C4-2B (cell line): ENCODE data around the gene LRP1B.

Experiments used
- H3K27ac ChIP-seq: fragments of 450-650 bp; 2 replicates; pipeline ENCODE4 v1.5.1; 2017
- ZFX ChIP-seq: fragments of 450-650 bp; IDR thresholded peaks from 2 replicates; pipeline ENCODE4 v1.6.1; 2017
- TF ChIP-seq, protein P1 (sequence below): fragments of 450-650 bp; conservative IDR thresholded peaks from 2 replicates; pipeline ENCODE4 v1.5.1; 2017; ENCODE audit warnings: mild to moderate bottlenecking

The LRP1B gene

DNA sequence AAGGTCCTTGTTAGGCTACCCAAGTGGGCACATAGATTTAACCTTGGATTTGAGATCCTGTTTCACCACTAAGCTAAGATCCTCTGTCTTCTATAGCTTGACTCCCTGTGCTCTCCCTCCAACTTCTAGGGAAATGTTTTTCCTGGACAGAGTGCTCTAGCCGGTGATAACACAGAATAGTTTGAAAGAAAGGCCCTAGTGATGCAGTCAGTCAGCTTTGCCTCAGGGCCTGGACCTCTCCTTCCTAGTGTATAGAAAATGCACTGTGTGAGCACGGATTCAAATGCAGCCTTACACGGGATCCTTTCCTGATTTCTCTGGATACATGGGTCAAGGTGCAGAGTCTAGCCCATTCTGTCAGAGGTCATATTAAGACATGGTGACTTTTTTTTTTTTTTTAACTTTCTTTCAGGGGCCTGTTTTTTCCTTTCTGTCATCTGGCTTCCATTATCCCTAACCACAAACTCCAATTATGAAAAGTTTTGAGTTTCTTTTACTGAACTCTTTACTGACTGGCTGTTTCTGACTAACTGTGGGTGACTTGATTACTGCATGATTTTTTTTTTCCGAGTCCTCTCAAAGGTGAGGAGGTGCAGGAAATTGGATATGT is 122.6 kb downstream of the LRP1B start:
- no peak overlapping the region for H3K27ac ChIP-seq
- no peak for TF ChIP-seq ZFX
- TF ChIP-seq, protein P1, sequence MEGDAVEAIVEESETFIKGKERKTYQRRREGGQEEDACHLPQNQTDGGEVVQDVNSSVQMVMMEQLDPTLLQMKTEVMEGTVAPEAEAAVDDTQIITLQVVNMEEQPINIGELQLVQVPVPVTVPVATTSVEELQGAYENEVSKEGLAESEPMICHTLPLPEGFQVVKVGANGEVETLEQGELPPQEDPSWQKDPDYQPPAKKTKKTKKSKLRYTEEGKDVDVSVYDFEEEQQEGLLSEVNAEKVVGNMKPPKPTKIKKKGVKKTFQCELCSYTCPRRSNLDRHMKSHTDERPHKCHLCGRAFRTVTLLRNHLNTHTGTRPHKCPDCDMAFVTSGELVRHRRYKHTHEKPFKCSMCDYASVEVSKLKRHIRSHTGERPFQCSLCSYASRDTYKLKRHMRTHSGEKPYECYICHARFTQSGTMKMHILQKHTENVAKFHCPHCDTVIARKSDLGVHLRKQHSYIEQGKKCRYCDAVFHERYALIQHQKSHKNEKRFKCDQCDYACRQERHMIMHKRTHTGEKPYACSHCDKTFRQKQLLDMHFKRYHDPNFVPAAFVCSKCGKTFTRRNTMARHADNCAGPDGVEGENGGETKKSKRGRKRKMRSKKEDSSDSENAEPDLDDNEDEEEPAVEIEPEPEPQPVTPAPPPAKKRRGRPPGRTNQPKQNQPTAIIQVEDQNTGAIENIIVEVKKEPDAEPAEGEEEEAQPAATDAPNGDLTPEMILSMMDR = no peak

DNA sequence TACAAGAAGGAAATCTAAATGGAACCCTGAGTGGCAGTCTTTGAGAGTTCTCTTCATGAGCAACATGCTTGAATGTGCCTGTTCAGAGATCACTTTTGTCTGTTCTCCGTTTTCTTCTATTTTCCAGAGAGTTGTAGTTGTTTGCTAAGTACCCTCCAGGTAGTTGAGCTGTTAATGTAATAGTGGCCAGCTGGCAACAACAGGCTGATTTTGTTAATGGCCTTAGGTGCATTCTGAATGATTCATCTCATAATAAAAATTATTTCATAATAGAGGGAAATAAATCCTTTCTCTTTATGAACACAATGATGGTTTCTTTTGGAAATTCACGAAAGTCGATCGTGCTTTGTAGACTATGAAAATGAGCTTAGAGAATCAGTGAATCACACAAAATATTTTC is 136.8 kb downstream of the LRP1B start:
- no peak for TF ChIP-seq ZFX
- TF ChIP-seq, protein P1 = no peak
- H3K27ac ChIP-seq = no peak overlapping the region

DNA sequence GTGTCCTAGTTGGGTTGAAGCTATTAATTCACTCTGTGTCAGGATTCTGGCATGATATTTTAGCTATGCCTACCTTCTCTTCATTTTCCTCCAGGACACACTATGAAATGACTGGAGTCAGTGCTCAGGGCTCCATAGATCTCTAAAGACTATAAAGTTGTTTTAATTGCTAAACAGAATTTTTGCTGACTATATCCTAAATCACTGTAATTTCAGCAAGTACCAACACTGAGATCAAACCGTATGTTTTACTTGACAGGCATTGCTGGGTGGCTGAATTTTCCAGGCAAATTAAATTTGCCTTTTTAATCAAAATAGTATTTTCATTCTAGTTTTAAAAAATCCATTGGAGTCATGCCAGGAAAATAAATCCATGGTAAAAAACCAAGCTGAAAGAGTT is 138.1 kb downstream of the LRP1B start:
- H3K27ac ChIP-seq = no peak overlapping the region
- TF ChIP-seq, protein P1 = no peak
- no peak for TF ChIP-seq ZFX

DNA sequence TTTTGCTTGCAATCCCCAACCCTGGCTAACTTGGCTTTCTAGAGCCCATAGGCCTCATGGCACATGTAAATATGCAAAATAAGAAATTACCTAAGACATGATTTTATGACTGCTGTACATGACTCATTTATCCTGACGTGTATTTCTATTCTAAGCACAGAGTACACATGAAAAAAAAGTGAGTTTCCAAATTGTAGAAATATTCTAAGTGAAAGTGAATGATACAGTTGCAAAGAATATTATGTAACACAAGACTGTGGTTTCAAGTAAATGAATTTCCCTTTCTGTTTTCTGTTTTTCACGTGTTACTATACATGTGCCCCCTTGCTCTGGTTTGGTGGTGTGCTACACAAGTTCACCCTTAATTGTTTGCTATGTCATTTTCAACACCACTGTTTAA is 162.4 kb downstream of the LRP1B start:
- TF ChIP-seq ZFX = no peak
- TF ChIP-seq, protein P1 = no peak
- no peak overlapping the region for H3K27ac ChIP-seq

DNA sequence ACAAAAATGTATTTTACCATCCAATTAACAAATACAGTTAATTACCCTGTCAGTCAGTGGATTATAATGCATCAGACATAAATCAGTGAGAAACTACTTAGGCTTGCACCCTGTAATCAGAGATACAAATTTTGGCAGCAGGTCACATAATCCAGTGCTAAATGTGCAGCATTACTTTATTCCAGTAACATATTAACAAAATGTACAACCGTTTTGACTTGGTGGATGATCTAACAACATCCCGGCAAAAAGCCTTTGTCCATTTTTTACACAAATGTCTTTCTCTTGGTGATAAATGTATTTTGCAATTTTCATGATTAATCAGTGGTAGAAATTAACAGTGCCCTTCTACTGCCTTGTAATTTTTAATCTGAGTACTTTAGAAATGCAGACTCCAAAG is 162.8 kb downstream of the LRP1B start:
- TF ChIP-seq, protein P1 = no peak
- no peak for TF ChIP-seq ZFX
- no peak overlapping the region for H3K27ac ChIP-seq

DNA sequence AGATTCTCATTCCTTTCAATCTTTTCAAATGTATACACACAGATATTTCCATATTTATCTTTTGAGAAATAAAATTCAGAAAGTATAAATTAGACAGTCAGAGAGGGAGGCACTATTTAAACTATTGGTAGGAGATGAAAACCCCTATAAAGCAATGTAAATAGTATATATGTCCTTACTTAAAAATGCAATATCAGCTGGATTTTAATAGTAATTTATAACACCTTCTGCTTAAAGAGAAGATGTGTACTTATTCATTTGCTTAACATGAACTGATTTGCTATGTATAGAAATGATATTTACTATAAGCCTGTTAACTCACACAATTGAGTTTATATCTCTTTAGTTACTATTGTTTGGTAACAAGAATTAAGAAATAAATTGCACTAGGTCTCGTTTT is 163.3 kb downstream of the LRP1B start:
- TF ChIP-seq, protein P1 = no peak
- no peak for TF ChIP-seq ZFX

DNA sequence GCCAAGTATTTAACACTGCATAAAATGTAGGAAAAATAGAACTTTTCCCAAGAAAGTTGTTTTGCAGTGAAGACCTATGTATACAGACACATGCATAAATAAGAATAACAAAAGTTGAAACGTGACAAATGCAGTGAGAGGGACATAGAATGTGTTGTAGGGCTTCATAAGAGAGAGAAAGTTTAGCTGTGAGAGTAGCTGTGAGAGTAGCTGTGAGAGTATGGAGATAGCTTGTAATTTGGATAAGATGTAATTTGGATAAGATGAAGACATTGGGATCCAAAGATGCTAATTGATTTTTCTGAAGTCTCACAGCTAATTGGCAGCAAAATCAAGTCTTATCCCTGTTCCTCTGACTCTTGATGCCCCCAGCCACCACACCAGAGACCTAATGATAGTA is 170.9 kb downstream of the LRP1B start:
- H3K27ac ChIP-seq = no peak overlapping the region
- TF ChIP-seq, protein P1 = no peak
- TF ChIP-seq ZFX = no peak

More for the DNA sequence above, 163.3 kb downstream of the LRP1B start:
- H3K27ac ChIP-seq = no peak overlapping the region
